T-helper 2 cell treated with Interferon-gamma antibody and Interleukin-4, amounts not matched to agents 5 μg/mL and 100 μg/mL, for 36 hours (primary cell): ENCODE measurements around the gene MYO1G.
"Not testable (repeated sequence)": the region's sequence is repeated elsewhere in the genome, so short reads cannot be mapped to it uniquely, and the experiment has no call there.

Experiments
- DNase-seq: peaks from one replicate; pipeline ENCODE4 v3.0.0; 2021; ENCODE audit warnings: low spot score
- H3K27ac Mint-ChIP-seq: one replicate; pipeline ENCODE4 v1.8.0; 2021; ENCODE audit warnings: mild to moderate bottlenecking, mixed read lengths
- H3K27me3 Mint-ChIP-seq: one replicate; pipeline ENCODE4 v1.8.0; 2021; ENCODE audit warnings: low read depth, mixed read lengths
- H3K36me3 Mint-ChIP-seq: one replicate; pipeline ENCODE4 v1.8.0; 2021; ENCODE audit warnings: low read depth, mixed read lengths
- H3K4me1 Mint-ChIP-seq: one replicate; pipeline ENCODE4 v1.8.0; 2021; ENCODE audit warnings: low read depth, mixed read lengths
- H3K4me3 Mint-ChIP-seq: one replicate; pipeline ENCODE4 v1.8.0; 2022; ENCODE audit warnings: mild to moderate bottlenecking, moderate library complexity, mixed read lengths
- H3K9me3 Mint-ChIP-seq: one replicate; pipeline ENCODE4 v1.8.0; 2021; ENCODE audit warnings: mixed read lengths

The MYO1G gene

GRCh38 chr7:45007571-45008328, 28.9 kb upstream of the MYO1G start:
- Mint-ChIP-seq H3K4me3 (no peak overlapping the region), H3K9me3 (no peaks in the 10 kb centered on the region), H3K4me1 (peaks cover 38% of the 10 kb centered on the region), H3K27me3 (no peaks in the 10 kb centered on the region), H3K36me3 (peaks cover 43% of the 10 kb centered on the region), H3K27ac (peak overlapping the region; percentile 39)
- no peak for DNase-seq

GRCh38 chr7:45007106-45007505, 28.3 kb upstream of the MYO1G start:
- Mint-ChIP-seq H3K27ac (peak overlapping the region; percentile 39), H3K9me3 (no peaks in the 10 kb centered on the region), H3K4me1 (peaks cover 36% of the 10 kb centered on the region), H3K36me3 (peaks cover 43% of the 10 kb centered on the region), H3K4me3 (peak overlapping the region; percentile 3), H3K27me3 (no peaks in the 10 kb centered on the region)
- no peak for DNase-seq

- no peaks in the 10 kb centered on the region for H3K9me3 Mint-ChIP-seq
- no peaks in the 10 kb centered on the region for H3K27me3 Mint-ChIP-seq
- H3K36me3 Mint-ChIP-seq = peaks cover 39% of the 10 kb centered on the region
- no peak for DNase-seq
- no peak overlapping the region for H3K4me3 Mint-ChIP-seq
- H3K27ac Mint-ChIP-seq = peak overlapping the region; percentile 36
- peaks cover 45% of the 10 kb centered on the region for H3K4me1 Mint-ChIP-seq
These were observed 25.0 kb upstream of the MYO1G start for GRCh38 chr7:45003789-45004188.

- DNase-seq = no peak
- H3K4me3 Mint-ChIP-seq = peak overlapping the region; percentile 90
- H3K27me3 Mint-ChIP-seq = no peaks in the 10 kb centered on the region
- peaks cover 42% of the 10 kb centered on the region for H3K4me1 Mint-ChIP-seq
- no peaks in the 10 kb centered on the region for H3K9me3 Mint-ChIP-seq
- peak overlapping the region; percentile 88 for H3K27ac Mint-ChIP-seq
- peaks cover 27% of the 10 kb centered on the region for H3K36me3 Mint-ChIP-seq
These were observed 23.0 kb upstream of the MYO1G start for GRCh38 chr7:45001826-45002225.

GRCh38 chr7:45001138-45001694, 22.4 kb upstream of the MYO1G start:
- Mint-ChIP-seq H3K36me3 (peaks cover 24% of the 10 kb centered on the region), H3K9me3 (no peaks in the 10 kb centered on the region), H3K4me1 (peaks cover 45% of the 10 kb centered on the region), H3K4me3 (peak overlapping the region; percentile 90), H3K27me3 (no peaks in the 10 kb centered on the region), H3K27ac (peak overlapping the region; percentile 88)
- peak; percentile 58 for DNase-seq

GRCh38 chr7:45000093-45001032, 21.5 kb upstream of the MYO1G start, which contains the start of gene CCM2:
Gene CCM2 (plus strand): TSS chr7:45000201. CDS start chr7:45000334, 133 bp downstream.
- H3K27me3 Mint-ChIP-seq = no peaks in the 10 kb centered on the region
- peaks cover 47% of the 10 kb centered on the region for H3K4me1 Mint-ChIP-seq
- H3K36me3 Mint-ChIP-seq = peaks cover 17% of the 10 kb centered on the region
- H3K4me3 Mint-ChIP-seq = peak within 1 kb of the TSS; percentile 92
- DNase-seq = peak; percentile 29
- no peaks in the 10 kb centered on the region for H3K9me3 Mint-ChIP-seq
- peak within 1 kb of the TSS; percentile 90 for H3K27ac Mint-ChIP-seq

GRCh38 chr7:44999245-45000092, 20.7 kb upstream of the MYO1G start:
- DNase-seq = peak; percentile 100
- Mint-ChIP-seq H3K27me3 (no peaks in the 10 kb centered on the region), H3K9me3 (no peaks in the 10 kb centered on the region), H3K27ac (peak overlapping the region; percentile 90), H3K4me3 (peak overlapping the region; percentile 92), H3K36me3 (peaks cover 15% of the 10 kb centered on the region), H3K4me1 (peaks cover 51% of the 10 kb centered on the region)

- peaks cover 13% of the 10 kb centered on the region for H3K36me3 Mint-ChIP-seq
- H3K27me3 Mint-ChIP-seq = no peaks in the 10 kb centered on the region
- peaks cover 53% of the 10 kb centered on the region for H3K4me1 Mint-ChIP-seq
- H3K4me3 Mint-ChIP-seq = peak overlapping the region; percentile 92
- H3K9me3 Mint-ChIP-seq = no peaks in the 10 kb centered on the region
- H3K27ac Mint-ChIP-seq = peak overlapping the region; percentile 90
- no peak for DNase-seq
These were observed 19.5 kb upstream of the MYO1G start for GRCh38 chr7:44998153-44998871.

- Mint-ChIP-seq H3K9me3 (no peaks in the 10 kb centered on the region), H3K27me3 (no peaks in the 10 kb centered on the region), H3K36me3 (peaks cover 4% of the 10 kb centered on the region), H3K4me3 (peak overlapping the region; percentile 77), H3K4me1 (peaks cover 44% of the 10 kb centered on the region), H3K27ac (peak overlapping the region; percentile 85)
- no peak for DNase-seq
These were observed 17.0 kb upstream of the MYO1G start for GRCh38 chr7:44995555-44996493.

- no peaks in the 10 kb centered on the region for H3K9me3 Mint-ChIP-seq
- no peak for DNase-seq
- peak overlapping the region; percentile 77 for H3K4me3 Mint-ChIP-seq
- H3K27ac Mint-ChIP-seq = peak overlapping the region; percentile 85
- H3K4me1 Mint-ChIP-seq = peaks cover 49% of the 10 kb centered on the region
- no peaks in the 10 kb centered on the region for H3K27me3 Mint-ChIP-seq
- peaks cover 4% of the 10 kb centered on the region for H3K36me3 Mint-ChIP-seq
These were observed 16.2 kb upstream of the MYO1G start for GRCh38 chr7:44994877-44995554.

- not testable (repeated sequence) for H3K9me3 Mint-ChIP-seq, H3K27ac Mint-ChIP-seq, H3K27me3 Mint-ChIP-seq, H3K4me3 Mint-ChIP-seq, DNase-seq, H3K36me3 Mint-ChIP-seq
- peaks cover 59% of the 10 kb centered on the region for H3K4me1 Mint-ChIP-seq
These were observed 13.4 kb upstream of the MYO1G start for GRCh38 chr7:44992004-44992795.
